Measurements from ENCODE around the gene MEIS3.

DNA sequence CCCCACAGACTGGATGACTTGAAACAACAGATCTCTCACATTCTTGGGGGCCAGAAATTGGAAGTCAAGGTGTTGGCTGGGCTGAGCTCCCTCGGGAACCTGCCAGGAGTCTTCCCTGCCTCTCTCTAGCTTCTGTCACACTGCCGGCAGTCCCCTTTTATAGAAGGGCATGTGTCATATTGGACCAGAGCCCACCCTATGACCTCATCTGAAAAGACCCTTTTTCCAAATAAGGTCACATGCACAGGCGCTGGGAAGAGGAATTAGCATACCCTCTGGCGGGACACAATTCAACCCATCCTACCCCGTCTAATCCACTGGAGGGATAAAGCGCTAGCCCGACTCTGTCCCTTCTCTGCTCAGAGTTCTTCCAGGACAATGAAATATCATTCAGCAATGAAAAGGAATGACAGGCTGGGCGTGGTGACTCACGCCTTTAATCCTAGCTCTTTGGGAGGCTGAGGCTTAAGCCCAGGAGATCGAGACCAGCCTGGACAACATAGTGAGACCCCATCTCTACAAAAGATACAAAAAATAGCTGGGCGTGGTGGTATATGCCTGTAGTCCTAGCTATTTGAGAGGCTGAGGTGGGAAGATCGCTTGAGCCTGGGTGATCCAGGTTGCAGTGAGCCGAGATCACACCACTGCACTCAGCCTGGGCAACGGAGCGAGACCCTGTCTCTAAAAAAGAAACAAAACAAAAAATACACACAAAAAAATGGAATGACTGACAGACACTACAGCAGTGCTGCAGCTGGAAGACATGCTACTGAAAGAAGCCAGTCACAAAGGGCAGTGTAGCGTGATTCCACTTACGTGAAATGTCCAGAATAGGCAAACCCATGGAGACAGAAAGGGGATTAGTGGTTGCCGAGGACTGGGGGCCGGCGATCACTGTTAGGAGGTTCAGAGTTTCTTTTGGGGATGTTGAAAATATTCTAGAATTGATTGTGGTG lies 28.5 kb downstream of the MEIS3 start:
- TF ChIP-seq, protein P1, sequence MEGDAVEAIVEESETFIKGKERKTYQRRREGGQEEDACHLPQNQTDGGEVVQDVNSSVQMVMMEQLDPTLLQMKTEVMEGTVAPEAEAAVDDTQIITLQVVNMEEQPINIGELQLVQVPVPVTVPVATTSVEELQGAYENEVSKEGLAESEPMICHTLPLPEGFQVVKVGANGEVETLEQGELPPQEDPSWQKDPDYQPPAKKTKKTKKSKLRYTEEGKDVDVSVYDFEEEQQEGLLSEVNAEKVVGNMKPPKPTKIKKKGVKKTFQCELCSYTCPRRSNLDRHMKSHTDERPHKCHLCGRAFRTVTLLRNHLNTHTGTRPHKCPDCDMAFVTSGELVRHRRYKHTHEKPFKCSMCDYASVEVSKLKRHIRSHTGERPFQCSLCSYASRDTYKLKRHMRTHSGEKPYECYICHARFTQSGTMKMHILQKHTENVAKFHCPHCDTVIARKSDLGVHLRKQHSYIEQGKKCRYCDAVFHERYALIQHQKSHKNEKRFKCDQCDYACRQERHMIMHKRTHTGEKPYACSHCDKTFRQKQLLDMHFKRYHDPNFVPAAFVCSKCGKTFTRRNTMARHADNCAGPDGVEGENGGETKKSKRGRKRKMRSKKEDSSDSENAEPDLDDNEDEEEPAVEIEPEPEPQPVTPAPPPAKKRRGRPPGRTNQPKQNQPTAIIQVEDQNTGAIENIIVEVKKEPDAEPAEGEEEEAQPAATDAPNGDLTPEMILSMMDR (conservative IDR thresholded peaks at IDR 0.05; ENCODE audit: low read depth, low read length) = no peak
- no peak for TF ChIP-seq EZH2 (IDR thresholded peaks at IDR 0.05; ENCODE audit: low read length, unreplicated experiment)

Data from PC-3 (cell line).